Keratinocyte (primary cell): ENCODE data around the gene C11orf68. TPM values are rescaled to one million over a fixed set of nuclear protein-coding genes. Genes with fewer than 3 reads are reported as not detected.

Experiments
- DNase-seq: peaks from one replicate; pipeline ENCODE4 v3.0.0-alpha.2; 2011; ENCODE audit warnings: low read depth, missing footprints, low spot score
- FAIRE-seq: peaks from 2 replicates; lab custom pipeline; 2011; peaks lifted over from hg19 to GRCh38; lab: Jason Lieb, UNC
- H2AFZ ChIP-seq: 2 replicates; pipeline ENCODE4 v1.6.0; 2012; ENCODE audit warnings: low read length, control low read depth, inconsistent platforms; ENCODE audit not compliant: control insufficient read depth
- H3K27ac ChIP-seq: 2 replicates; pipeline ENCODE4 v1.5.1; 2011; ENCODE audit warnings: low read length; ENCODE audit not compliant: control insufficient read depth, insufficient read depth
- H3K27me3 ChIP-seq: 3 replicates; pipeline ENCODE4 v1.6.0; 2011; ENCODE audit warnings: low read length; ENCODE audit not compliant: control insufficient read depth, insufficient read depth; ENCODE audit errors: extremely low read depth
- H3K36me3 ChIP-seq, 2 experiments: 2 replicates in 1 of 2; 3 replicates in 1 of 2; pipeline ENCODE4 v1.5.1; 2011; ENCODE audit warnings: low read length in 2 of 2, mild to moderate bottlenecking in 1 of 2; ENCODE audit not compliant: control insufficient read depth in 2 of 2, insufficient read depth in 2 of 2; ENCODE audit errors: extremely low read depth in 1 of 2
- H3K4me1 ChIP-seq: 3 replicates; pipeline ENCODE4 v1.5.1; 2011; ENCODE audit warnings: low read length; ENCODE audit not compliant: control insufficient read depth, insufficient read depth; ENCODE audit errors: extremely low read depth
- H3K4me2 ChIP-seq: 3 replicates; pipeline ENCODE4 v1.6.0; 2011; ENCODE audit warnings: low read depth, low read length; ENCODE audit not compliant: control insufficient read depth, insufficient read depth; ENCODE audit errors: extremely low read depth
- H3K4me3 ChIP-seq, 3 experiments: fragments of 200-600 bp in 1 of 3; sonication (generic) in 1 of 3; 2 replicates in 2 of 3; 3 replicates in 1 of 3; pipeline ENCODE4 v1.5.1; 2011 to 2016; ENCODE audit warnings: low read length in 3 of 3, mild to moderate bottlenecking in 3 of 3, control low read depth in 2 of 3, inconsistent platforms in 1 of 3, low read depth in 1 of 3, mixed read lengths in 1 of 3, mixed run types in 1 of 3, moderate library complexity in 1 of 3; ENCODE audit not compliant: control insufficient read depth in 2 of 3, insufficient read depth in 2 of 3; ENCODE audit errors: extremely low read depth in 1 of 3
- H3K79me2 ChIP-seq: 2 replicates; pipeline ENCODE4 v1.6.0; 2012; ENCODE audit warnings: low read length; ENCODE audit not compliant: control insufficient read depth, insufficient read depth
- H3K9ac ChIP-seq: 3 replicates; pipeline ENCODE4 v1.6.0; 2011; ENCODE audit warnings: low read length; ENCODE audit not compliant: control insufficient read depth, insufficient read depth; ENCODE audit errors: extremely low read depth
- H3K9me1 ChIP-seq: 3 replicates; pipeline ENCODE4 v1.6.0; 2011; ENCODE audit warnings: low read length; ENCODE audit not compliant: control insufficient read depth, insufficient read depth; ENCODE audit errors: extremely low read depth
- H3K9me3 ChIP-seq: 2 replicates; pipeline ENCODE4 v1.5.1; 2012; ENCODE audit warnings: low read depth, low read length; ENCODE audit not compliant: control insufficient read depth
- H4K20me1 ChIP-seq: 3 replicates; pipeline ENCODE4 v1.6.0; 2011; ENCODE audit warnings: low read length; ENCODE audit not compliant: control insufficient read depth, insufficient read depth; ENCODE audit errors: extremely low read depth
- EZH2 ChIP-seq: IDR thresholded peaks from one replicate; pipeline ENCODE4 v1.6.1; 2012; ENCODE audit warnings: inconsistent platforms, mild to moderate bottlenecking, low read length, moderate library complexity
- dilution Hi-C: fragments of 300-500 bp; cut with MboI; formaldehyde crosslinking; loops from one replicate; pipeline ENCODE4 v1.7.0; 2020; ENCODE audit warnings: low sequenced_read_pairs; ENCODE audit not compliant: extremely low pct_ligation_motif_present
- polyA plus RNA-seq, 5 experiments: library from polyadenylated mRNA; depleted of rRNA in 3 of 5; stranded (reverse) in 3 of 5; stranded (forward) in 1 of 5; unstranded in 1 of 5; fragments of >200 nt; gene quantifications; 1 replicate in 1 of 5; 2 replicates in 3 of 5; 3 replicates in 1 of 5; pipeline versions ENCODE4 v1.2.1 to v1.2.3, GENCODE V29; 2011 to 2012; ENCODE audit warnings: missing spikeins in 2 of 5, low read depth in 1 of 5, low replicate concordance in 1 of 5
- TF ChIP-seq, protein P1 (sequence below), 3 experiments: IDR thresholded peaks in 1 of 3; conservative IDR thresholded peaks in 1 of 3; optimal IDR thresholded peaks in 1 of 3; 2 replicates in 2 of 3; 3 replicates in 1 of 3; pipeline versions ENCODE3 to v1.5.1; 2011; ENCODE audit warnings: low read length in 3 of 3, mild to moderate bottlenecking in 3 of 3, moderate library complexity in 2 of 3, control low read depth in 1 of 3, inconsistent platforms in 1 of 3; ENCODE audit not compliant: insufficient read depth in 2 of 3; ENCODE audit errors: extremely low read depth in 1 of 3

C11orf68 gene
- polyA plus RNA-seq, 1 donor (not counting 4 experiments of a cell fraction or from before 2014, with no cell fraction given): 18.4 TPM

GRCh38 chr11:65947603-65948125 lies 28.8 kb upstream of the C11orf68 start:
- H3K9ac ChIP-seq: no peak overlapping the region
- no peak overlapping the region for H2AFZ ChIP-seq
- no peaks in the 10 kb centered on the region for H4K20me1 ChIP-seq
- no peaks in the 10 kb centered on the region for H3K9me3 ChIP-seq
- dilution Hi-C loops: no loop called here
- DNase-seq (no peak), FAIRE-seq (no peak)
- H3K4me1 ChIP-seq: no peaks in the 10 kb centered on the region
- no peaks in the 10 kb centered on the region for H3K9me1 ChIP-seq
- H3K4me2 ChIP-seq: no peak overlapping the region
- no peaks in the 10 kb centered on the region for H3K36me3 ChIP-seq
- no peak overlapping the region for H3K4me3 ChIP-seq
- no peak overlapping the region for H3K27ac ChIP-seq
- H3K27me3 ChIP-seq: peaks cover 4% of the 10 kb centered on the region
- no peak for TF ChIP-seq EZH2
- TF ChIP-seq, protein P1, sequence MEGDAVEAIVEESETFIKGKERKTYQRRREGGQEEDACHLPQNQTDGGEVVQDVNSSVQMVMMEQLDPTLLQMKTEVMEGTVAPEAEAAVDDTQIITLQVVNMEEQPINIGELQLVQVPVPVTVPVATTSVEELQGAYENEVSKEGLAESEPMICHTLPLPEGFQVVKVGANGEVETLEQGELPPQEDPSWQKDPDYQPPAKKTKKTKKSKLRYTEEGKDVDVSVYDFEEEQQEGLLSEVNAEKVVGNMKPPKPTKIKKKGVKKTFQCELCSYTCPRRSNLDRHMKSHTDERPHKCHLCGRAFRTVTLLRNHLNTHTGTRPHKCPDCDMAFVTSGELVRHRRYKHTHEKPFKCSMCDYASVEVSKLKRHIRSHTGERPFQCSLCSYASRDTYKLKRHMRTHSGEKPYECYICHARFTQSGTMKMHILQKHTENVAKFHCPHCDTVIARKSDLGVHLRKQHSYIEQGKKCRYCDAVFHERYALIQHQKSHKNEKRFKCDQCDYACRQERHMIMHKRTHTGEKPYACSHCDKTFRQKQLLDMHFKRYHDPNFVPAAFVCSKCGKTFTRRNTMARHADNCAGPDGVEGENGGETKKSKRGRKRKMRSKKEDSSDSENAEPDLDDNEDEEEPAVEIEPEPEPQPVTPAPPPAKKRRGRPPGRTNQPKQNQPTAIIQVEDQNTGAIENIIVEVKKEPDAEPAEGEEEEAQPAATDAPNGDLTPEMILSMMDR (optimal IDR thresholded peaks at IDR 0.05 in 1 of 3, IDR thresholded peaks at IDR 0.05 in 1 of 3, conservative IDR thresholded peaks at IDR 0.05 in 1 of 3; ENCODE audit: extremely low read depth in 1 of 3, insufficient read depth in 2 of 3, low read length in 3 of 3): no peak
- no peaks in the 10 kb centered on the region for H3K79me2 ChIP-seq

- FAIRE-seq (no peak), DNase-seq (no peak)
- Histone ChIP-seq H3K27me3 (peaks cover 4% of the 10 kb centered on the region), H3K4me1 (no peaks in the 10 kb centered on the region), H3K79me2 (no peaks in the 10 kb centered on the region), H4K20me1 (no peaks in the 10 kb centered on the region), H3K9me1 (no peaks in the 10 kb centered on the region), H3K27ac (no peak overlapping the region), H2AFZ (no peak overlapping the region), H3K9ac (no peak overlapping the region), H3K36me3 (no peaks in the 10 kb centered on the region), H3K4me2 (no peak overlapping the region), H3K9me3 (no peaks in the 10 kb centered on the region), H3K4me3 (no peak overlapping the region)
- dilution Hi-C loops: no loop called here
- TF ChIP-seq, protein P1 (optimal IDR thresholded peaks at IDR 0.05 in 1 of 3, IDR thresholded peaks at IDR 0.05 in 1 of 3, conservative IDR thresholded peaks at IDR 0.05 in 1 of 3; ENCODE audit: extremely low read depth in 1 of 3, insufficient read depth in 2 of 3, low read length in 3 of 3): no peak
- TF ChIP-seq EZH2: no peak
Measured at GRCh38 chr11:65947133-65947532, 28.3 kb upstream of the C11orf68 start.
